GM12874 (cell line): ENCODE results near the gene HOXA6.
A peak's percentile ranks its signal among the peaks of the same experiment; 100 is the strongest.

Source experiments
- TF ChIP-seq, protein P1 (sequence below): IDR thresholded peaks from 2 replicates; pipeline ENCODE4 v1.5.1; 2011; ENCODE audit warnings: low read depth, mild to moderate bottlenecking, control low read depth, low read length, moderate library complexity; ENCODE audit not compliant: insufficient read depth

The HOXA6 gene

DNA sequence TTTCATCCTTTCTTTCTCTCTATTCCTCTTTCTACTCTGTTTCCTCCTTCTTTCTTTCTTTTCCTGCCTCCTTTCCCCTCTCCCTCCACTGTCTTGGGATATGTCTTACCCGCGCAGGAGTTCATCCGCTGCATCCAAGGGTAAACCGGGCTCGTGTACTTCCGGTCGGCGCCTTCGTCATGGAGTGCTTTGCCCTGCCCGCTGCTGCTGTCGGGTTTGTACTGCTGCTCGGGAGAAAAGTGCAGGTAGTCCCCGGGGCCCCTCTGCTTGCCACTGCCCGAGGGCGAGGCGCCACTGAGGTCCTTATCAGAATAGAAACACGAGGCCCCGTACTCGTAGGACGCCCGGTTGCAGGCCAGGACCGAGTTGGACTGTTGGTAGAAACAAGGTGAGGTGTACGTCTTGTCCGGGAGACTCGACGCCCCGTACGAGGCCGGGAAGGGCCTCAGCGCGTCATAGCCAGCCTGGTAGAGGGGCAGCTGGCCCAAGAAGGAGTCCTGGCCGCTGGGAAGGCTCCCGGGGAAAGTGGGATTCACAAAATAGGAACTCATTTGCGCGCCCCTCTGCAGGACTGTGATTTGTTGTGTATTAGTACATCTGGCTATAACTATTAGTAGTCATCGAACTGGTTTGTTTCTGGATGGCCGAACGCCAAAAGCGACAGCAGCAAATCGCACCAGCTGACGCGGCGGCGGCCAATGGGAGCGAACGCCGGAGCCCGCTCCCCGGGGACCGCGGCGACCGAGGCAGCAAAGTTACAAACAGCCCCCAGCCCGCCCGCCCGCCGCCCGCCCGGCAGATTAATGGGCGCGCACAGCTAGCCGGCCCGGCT, at the start of gene HOXA6:
Gene HOXA6, minus strand, starts transcription at position 576 of the 832 bp plus-strand sequence. Its CDS starts 25 bp downstream, at position 551.
- TF ChIP-seq, protein P1, sequence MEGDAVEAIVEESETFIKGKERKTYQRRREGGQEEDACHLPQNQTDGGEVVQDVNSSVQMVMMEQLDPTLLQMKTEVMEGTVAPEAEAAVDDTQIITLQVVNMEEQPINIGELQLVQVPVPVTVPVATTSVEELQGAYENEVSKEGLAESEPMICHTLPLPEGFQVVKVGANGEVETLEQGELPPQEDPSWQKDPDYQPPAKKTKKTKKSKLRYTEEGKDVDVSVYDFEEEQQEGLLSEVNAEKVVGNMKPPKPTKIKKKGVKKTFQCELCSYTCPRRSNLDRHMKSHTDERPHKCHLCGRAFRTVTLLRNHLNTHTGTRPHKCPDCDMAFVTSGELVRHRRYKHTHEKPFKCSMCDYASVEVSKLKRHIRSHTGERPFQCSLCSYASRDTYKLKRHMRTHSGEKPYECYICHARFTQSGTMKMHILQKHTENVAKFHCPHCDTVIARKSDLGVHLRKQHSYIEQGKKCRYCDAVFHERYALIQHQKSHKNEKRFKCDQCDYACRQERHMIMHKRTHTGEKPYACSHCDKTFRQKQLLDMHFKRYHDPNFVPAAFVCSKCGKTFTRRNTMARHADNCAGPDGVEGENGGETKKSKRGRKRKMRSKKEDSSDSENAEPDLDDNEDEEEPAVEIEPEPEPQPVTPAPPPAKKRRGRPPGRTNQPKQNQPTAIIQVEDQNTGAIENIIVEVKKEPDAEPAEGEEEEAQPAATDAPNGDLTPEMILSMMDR = no peak

DNA sequence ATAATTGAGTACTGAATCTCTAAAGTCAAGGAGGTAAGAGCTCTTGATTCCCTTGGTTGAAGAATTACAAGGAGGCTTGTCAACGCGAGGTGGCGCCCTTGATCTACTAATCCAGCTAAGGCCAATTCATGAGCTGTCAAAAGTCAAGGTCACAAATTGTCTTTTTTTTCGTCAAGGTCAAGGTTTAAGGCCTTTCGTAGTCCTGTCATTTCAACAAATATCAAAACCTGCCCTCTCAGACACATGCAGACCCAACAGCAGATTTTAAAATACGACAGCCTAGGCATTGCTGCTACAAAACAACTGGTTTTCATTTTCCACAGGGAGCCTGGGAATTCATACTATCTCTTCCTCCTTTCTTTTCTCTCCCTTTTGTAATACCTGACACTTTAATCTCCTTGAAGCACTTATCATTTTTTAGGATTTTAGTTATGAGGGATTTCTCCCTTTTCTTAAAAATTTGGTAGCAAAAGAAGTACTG, 48.8 kb upstream of the HOXA6 start:
- TF ChIP-seq, protein P1 = peak; percentile 63

DNA sequence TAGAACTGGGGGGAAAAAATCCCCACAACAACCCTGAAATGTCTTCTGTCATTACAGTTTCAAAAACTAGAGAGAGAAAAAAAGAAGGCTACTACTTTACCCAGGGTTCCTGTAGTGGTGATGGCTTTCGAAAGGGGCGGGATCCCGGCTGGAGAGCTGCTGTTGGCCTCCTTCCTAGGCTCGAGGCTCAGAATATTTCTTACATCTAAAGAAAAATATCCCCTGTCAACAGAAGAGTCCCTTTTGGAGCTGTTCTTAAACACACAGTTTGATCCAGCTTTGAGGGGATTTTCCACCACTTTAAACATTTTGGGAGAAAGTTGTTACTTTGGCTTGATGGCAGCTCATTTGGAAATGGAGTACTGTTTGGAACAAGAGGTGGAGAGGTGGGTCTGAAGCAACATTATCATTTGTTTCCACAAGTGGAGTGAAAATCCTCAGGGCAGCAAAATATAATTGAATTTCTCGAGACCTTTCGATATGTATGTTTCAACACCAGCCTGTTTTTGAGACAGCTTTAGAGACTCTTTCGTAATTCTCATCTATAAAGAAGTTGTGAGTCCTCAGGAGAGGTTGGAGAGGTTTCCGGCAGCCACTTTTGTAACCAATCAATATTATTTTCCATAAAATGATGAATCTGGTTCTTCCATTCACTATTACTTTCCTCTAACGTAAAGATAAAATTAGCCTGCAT, 47.3 kb upstream of the HOXA6 start:
- TF ChIP-seq, protein P1 = no peak

DNA sequence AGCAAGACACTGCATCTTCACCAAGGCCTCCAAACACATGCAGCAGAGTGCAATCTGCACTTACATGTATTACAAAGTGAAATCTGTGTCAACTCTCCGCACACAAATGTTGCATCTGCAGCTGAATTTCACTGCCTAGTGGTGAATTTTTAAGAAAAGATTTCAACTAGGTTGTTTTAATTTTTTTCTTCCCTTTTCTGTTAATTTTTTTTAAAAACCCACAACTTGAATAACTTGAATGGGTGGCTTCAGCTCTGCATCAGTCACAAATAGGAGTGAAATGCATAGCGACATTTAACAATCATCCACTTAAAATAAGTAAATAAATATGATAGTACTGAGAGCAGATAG, 46.4 kb upstream of the HOXA6 start:
- TF ChIP-seq, protein P1 = no peak

DNA sequence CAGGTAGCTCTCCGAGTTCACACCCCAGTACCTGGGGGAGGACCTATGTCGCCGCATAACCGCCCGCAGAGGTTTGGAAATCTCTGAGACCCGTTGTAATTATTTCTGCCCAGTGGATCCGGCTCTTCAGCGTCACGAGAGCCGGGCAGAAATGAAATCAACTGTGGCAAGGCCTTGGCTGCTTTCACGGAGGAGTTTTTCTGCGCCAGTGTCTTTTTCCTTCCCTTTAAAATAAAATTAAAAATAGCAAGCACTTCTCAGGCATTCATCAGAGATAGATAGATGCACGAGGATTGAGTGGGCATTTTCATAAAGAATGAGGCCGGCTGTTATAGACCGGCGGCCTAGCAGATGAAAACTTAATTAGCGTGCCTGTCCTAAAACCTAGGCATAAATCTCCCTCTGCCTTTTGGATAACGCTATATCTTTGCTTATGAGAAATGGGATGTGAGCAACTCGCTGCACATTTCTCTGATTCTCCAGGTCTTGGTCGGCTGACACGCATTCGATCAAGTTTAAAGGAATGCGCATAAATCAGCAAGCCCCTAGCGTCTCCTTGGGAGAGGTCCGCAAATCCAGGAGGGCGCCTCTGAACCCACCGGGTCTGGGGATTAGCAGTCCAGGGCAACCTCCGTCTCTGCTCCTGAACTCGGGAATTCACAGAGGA, 45.9 kb upstream of the HOXA6 start:
- TF ChIP-seq, protein P1 = no peak

DNA sequence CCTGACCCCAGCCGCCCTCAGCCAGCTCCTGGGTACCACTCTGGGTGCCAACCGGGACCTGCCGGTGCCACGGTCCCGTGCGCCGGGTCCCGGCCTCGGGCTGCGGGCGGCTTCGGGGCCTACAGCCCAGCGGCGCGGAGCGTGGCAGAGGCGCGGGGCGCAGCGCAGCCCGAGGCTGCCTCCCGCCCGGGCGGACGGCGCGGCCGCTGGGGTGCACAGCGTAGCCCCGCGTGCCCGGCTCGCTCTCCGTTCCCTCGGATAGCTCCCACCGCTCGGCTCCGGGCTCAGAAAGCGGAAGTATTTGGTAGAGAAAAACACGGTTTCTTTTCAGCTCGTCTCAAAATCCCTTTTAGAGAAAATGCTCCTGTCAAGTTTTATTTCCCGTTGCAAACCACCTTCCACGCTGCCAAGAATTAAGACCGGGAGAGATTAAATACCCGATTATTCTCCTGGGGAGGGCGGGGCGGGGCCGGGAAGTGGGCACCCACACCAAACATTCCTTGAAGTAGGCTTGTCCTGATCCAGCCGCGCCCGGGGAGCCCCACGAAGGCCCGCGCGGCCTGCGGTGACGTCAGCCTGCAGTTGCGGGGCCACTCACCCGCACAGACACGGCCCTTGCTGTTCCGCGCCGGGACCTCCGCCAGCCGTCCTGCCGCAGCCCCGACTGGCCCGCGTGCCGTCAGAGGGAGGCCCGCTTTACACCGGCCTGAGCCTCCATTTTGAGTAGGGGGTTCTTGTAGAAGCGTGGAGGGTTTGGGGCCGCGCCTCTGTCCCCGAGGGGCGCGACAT, 45.2 kb upstream of the HOXA6 start:
- TF ChIP-seq, protein P1 = no peak
